ENCODE results near the gene MTCH1. TPM values are rescaled to one million over a fixed set of nuclear protein-coding genes. Genes with fewer than 3 reads are reported as not detected.

Gene MTCH1
- total and polyA plus RNA-seq, 9 of the 15 experiments (the other 6 are each of a cell fraction or from before 2014, with no cell fraction given): 7.9 to 161 (median 118) TPM

GRCh38 chr6:37022135-37022863 lies 36.3 kb upstream of the MTCH1 start (continued):
- TF ChIP-seq NR4A1 (CRISPR knock-in tag; IDR thresholded peaks at IDR 0.05) (no peak), NR4A1 (tag; IDR thresholded peaks at IDR 0.05) (no peak), CBX3 (IDR thresholded peaks at IDR 0.05; ENCODE audit: borderline replicate concordance in 1 of 2, low read length in 2 of 2) (no peak), SIX5 (IDR thresholded peaks at IDR 0.05; ENCODE audit: borderline replicate concordance in 1 of 2, insufficient read depth in 1 of 2, low read depth in 1 of 2, low read length in 2 of 2) (no peak), LARP7 (IDR thresholded peaks at IDR 0.05) (no peak), FOXA3 (CRISPR knock-in tag; conservative IDR thresholded peaks at IDR 0.05 in 1 of 2, IDR thresholded peaks at IDR 0.05 in 1 of 2) (no peak), MIER1 (IDR thresholded peaks at IDR 0.05; ENCODE audit: low read depth) (no peak), XRCC4 (IDR thresholded peaks at IDR 0.05; ENCODE audit: extremely low read depth, insufficient read depth, insufficient read length) (no peak), RAD51 (IDR thresholded peaks at IDR 0.05; ENCODE audit: borderline replicate concordance, low read depth) (no peak), ELF4 (CRISPR knock-in tag; IDR thresholded peaks at IDR 0.05) (no peak)
- TF ChIP-seq, protein P1, sequence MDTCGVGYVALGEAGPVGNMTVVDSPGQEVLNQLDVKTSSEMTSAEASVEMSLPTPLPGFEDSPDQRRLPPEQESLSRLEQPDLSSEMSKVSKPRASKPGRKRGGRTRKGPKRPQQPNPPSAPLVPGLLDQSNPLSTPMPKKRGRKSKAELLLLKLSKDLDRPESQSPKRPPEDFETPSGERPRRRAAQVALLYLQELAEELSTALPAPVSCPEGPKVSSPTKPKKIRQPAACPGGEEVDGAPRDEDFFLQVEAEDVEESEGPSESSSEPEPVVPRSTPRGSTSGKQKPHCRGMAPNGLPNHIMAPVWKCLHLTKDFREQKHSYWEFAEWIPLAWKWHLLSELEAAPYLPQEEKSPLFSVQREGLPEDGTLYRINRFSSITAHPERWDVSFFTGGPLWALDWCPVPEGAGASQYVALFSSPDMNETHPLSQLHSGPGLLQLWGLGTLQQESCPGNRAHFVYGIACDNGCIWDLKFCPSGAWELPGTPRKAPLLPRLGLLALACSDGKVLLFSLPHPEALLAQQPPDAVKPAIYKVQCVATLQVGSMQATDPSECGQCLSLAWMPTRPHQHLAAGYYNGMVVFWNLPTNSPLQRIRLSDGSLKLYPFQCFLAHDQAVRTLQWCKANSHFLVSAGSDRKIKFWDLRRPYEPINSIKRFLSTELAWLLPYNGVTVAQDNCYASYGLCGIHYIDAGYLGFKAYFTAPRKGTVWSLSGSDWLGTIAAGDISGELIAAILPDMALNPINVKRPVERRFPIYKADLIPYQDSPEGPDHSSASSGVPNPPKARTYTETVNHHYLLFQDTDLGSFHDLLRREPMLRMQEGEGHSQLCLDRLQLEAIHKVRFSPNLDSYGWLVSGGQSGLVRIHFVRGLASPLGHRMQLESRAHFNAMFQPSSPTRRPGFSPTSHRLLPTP (IDR thresholded peaks at IDR 0.05; ENCODE audit: borderline replicate concordance, extremely low read depth, insufficient read length): no peak
- TF ChIP-seq, protein P2, sequence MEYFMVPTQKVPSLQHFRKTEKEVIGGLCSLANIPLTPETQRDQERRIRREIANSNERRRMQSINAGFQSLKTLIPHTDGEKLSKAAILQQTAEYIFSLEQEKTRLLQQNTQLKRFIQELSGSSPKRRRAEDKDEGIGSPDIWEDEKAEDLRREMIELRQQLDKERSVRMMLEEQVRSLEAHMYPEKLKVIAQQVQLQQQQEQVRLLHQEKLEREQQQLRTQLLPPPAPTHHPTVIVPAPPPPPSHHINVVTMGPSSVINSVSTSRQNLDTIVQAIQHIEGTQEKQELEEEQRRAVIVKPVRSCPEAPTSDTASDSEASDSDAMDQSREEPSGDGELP (CRISPR knock-in tag; IDR thresholded peaks at IDR 0.05; ENCODE audit: borderline replicate concordance): no peak
